Measurements from ENCODE around the gene MFSD8.
"Not testable (repeated sequence)": the region's sequence is repeated elsewhere in the genome, so short reads cannot be mapped to it uniquely, and the experiment has no call there.

Gene MFSD8

GRCh38 chr4:127965062-127965802 lies at the start of gene MFSD8, which contains the start of gene ABHD18:
MFSD8 (minus strand) TSS chr4:127965173; CDS start chr4:127965133, 40 bp downstream.
ABHD18 (plus strand) TSS chr4:127965406; CDS start chr4:127982956, 17,550 bp downstream.
- DNase-seq (ENCODE audit: low read depth in 1 of 2, low spot score in 1 of 2), result peak; percentile 95 to 98

- DNase-seq (ENCODE audit: low read depth in 1 of 2, low spot score in 1 of 2), result no peak
Measured at GRCh38 chr4:128009428-128009827, 44.5 kb upstream of the MFSD8 start.

GRCh38 chr4:128006592-128006991 lies 41.6 kb upstream of the MFSD8 start:
- no peak for DNase-seq (ENCODE audit: low read depth in 1 of 2, low spot score in 1 of 2)

GRCh38 chr4:127997534-127998388 lies 32.8 kb upstream of the MFSD8 start:
- DNase-seq (ENCODE audit: low read depth in 1 of 2, low spot score in 1 of 2), result no peak

- not testable (repeated sequence) for DNase-seq (ENCODE audit: low read depth in 1 of 2, low spot score in 1 of 2)
Measured at GRCh38 chr4:127996521-127996920, 31.5 kb upstream of the MFSD8 start.

- no peak for DNase-seq (ENCODE audit: low read depth in 1 of 2, low spot score in 1 of 2)
Measured at GRCh38 chr4:127995776-127996175, 30.8 kb upstream of the MFSD8 start.

GRCh38 chr4:127993151-127993550 lies 28.2 kb upstream of the MFSD8 start:
- no peak for DNase-seq (ENCODE audit: low read depth in 1 of 2, low spot score in 1 of 2)

GRCh38 chr4:127988638-127989037 lies 23.7 kb upstream of the MFSD8 start:
- DNase-seq (ENCODE audit: low read depth in 1 of 2, low spot score in 1 of 2), result no peak

- DNase-seq (ENCODE audit: low read depth in 1 of 2, low spot score in 1 of 2), result no peak
Measured at GRCh38 chr4:127985989-127986388, 21.0 kb upstream of the MFSD8 start.

GRCh38 chr4:127982445-127982844 lies 17.5 kb upstream of the MFSD8 start:
- DNase-seq (ENCODE audit: low read depth in 1 of 2, low spot score in 1 of 2), result no peak

GRCh38 chr4:127978930-127979329 lies 14.0 kb upstream of the MFSD8 start:
- no peak for DNase-seq (ENCODE audit: low read depth in 1 of 2, low spot score in 1 of 2)

- DNase-seq (ENCODE audit: low read depth in 1 of 2, low spot score in 1 of 2), result no peak
Measured at GRCh38 chr4:127975121-127975770, 10.3 kb upstream of the MFSD8 start.

GRCh38 chr4:127970925-127971324 lies 6.0 kb upstream of the MFSD8 start:
- DNase-seq (ENCODE audit: low read depth in 1 of 2, low spot score in 1 of 2), result not testable (repeated sequence)

- DNase-seq (ENCODE audit: low read depth in 1 of 2, low spot score in 1 of 2), result no peak
Measured at GRCh38 chr4:127968586-127968985, 3.6 kb upstream of the MFSD8 start.

- DNase-seq (ENCODE audit: low read depth in 1 of 2, low spot score in 1 of 2), result no peak
Measured at GRCh38 chr4:127967141-127967775, 2.3 kb upstream of the MFSD8 start.

GRCh38 chr4:127965803-127966175 lies 816 bp upstream of the MFSD8 start:
- DNase-seq (ENCODE audit: low read depth in 1 of 2, low spot score in 1 of 2), result peak; percentile 50 to 58

- DNase-seq (ENCODE audit: low read depth in 1 of 2, low spot score in 1 of 2), result not testable (repeated sequence)
Measured at GRCh38 chr4:127964426-127965061, 429 bp downstream of the MFSD8 start.

GRCh38 chr4:127963633-127964398 lies 1.2 kb downstream of the MFSD8 start:
- DNase-seq (ENCODE audit: low read depth in 1 of 2, low spot score in 1 of 2), result not testable (repeated sequence)

- DNase-seq (ENCODE audit: low read depth in 1 of 2, low spot score in 1 of 2), result no peak
Measured at GRCh38 chr4:127959794-127960193, 5.2 kb downstream of the MFSD8 start.

GRCh38 chr4:127957105-127957504 lies 7.9 kb downstream of the MFSD8 start:
- DNase-seq (ENCODE audit: low read depth in 1 of 2, low spot score in 1 of 2), result no peak
